ENCODE data around the gene CACFD1. TPM values are rescaled to one million over a fixed set of nuclear protein-coding genes. Genes with fewer than 3 reads are reported as not detected.

Gene CACFD1
- total and polyA plus RNA-seq, 3 donors from 2014 or later = 34.7 to 47.9 (median 43.3) TPM

DNA sequence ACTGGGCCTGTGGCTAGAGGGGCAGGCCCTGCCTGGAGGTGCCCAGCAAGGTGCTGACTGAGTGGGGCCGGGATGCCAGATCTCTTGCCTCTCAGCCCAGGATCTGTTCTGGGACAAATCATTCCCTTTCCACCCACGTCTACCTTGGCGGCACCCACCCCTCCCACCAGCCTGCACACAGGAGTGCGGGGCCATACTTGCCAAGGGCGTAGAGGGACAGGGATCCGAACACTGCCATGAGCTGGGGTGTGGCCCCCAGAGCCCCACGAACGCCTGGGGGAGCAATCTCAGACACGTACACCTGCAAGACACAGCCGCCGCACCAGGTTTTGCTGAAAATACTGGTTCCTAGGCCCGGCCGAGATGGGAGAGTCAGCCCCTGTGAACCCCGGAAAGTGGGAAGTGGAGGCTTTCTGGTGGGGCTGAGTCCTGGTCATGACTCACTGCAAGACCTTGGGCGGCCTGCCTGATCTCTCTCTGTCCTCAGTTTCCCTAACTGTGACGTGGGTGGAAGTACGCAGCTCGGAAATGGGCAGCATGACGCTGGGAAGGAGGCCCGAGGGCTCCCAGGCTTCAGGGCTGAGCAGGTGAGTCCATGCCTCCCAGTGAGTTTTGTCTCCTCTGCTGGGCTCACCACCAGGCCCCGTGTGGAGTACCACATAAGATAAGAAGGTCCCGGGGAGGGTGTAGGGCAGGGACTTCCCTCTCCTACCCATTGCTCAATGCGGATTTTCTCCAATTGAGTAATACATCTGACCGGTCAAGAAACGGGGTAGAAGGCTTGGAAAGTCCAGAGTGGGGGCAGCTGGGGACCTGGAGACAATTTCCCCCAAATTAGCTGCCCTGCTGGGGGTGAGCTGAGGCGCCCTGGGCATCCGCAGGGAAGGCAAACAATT lies 16.5 kb downstream of the CACFD1 start:
- Histone ChIP-seq H3K4me3 (no peak overlapping the region), H3K27me3 (no peaks in the 10 kb centered on the region), H3K9me3 (no peaks in the 10 kb centered on the region), H3K4me1 (peaks cover 8% of the 10 kb centered on the region), H3K36me3 (ENCODE audit: low read depth, missing control alignments) (no peaks in the 10 kb centered on the region), H3K27ac (no peak overlapping the region)
- DNase-seq = no peak
- intact Hi-C loops (cut with DNase I; ENCODE audit: low total_unique reads) = no loop called here
- 88 to 90% methylated on average over 27 of the region's 27 CpGs for WGBS, 2 donors
- TF ChIP-seq, protein P1, sequence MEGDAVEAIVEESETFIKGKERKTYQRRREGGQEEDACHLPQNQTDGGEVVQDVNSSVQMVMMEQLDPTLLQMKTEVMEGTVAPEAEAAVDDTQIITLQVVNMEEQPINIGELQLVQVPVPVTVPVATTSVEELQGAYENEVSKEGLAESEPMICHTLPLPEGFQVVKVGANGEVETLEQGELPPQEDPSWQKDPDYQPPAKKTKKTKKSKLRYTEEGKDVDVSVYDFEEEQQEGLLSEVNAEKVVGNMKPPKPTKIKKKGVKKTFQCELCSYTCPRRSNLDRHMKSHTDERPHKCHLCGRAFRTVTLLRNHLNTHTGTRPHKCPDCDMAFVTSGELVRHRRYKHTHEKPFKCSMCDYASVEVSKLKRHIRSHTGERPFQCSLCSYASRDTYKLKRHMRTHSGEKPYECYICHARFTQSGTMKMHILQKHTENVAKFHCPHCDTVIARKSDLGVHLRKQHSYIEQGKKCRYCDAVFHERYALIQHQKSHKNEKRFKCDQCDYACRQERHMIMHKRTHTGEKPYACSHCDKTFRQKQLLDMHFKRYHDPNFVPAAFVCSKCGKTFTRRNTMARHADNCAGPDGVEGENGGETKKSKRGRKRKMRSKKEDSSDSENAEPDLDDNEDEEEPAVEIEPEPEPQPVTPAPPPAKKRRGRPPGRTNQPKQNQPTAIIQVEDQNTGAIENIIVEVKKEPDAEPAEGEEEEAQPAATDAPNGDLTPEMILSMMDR (IDR thresholded peaks at IDR 0.05) = no peak
- no peak for TF ChIP-seq POLR2A (IDR thresholded peaks at IDR 0.05)

DNA sequence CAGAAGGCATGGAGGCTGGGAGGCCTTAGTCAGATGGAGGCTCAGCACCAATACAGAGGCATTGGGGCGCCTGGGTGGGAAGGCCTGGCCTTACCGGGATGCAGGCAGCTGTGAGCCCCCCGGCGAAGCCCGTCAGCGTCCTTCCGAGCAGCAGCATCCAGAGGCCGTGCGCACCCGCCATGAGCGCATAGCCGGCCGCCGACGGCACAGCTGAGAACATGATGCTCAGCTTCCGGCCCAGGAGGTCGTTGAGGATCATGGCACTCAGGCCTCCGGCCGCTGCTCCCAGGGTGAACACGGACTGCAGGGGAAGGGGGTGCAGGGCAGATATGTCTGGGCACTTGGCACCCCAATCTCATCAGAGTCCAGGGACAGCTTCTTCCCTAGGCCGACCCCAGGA lies 17.2 kb downstream of the CACFD1 start:
- no peaks in the 10 kb centered on the region for H3K9me3 ChIP-seq
- H3K4me1 ChIP-seq = peaks cover 8% of the 10 kb centered on the region
- H3K36me3 ChIP-seq (ENCODE audit: low read depth, missing control alignments) = no peaks in the 10 kb centered on the region
- 93 to 95% methylated on average over 8 to 18 of the region's 21 CpGs for WGBS, 2 donors
- no peaks in the 10 kb centered on the region for H3K27me3 ChIP-seq
- no peak overlapping the region for H3K4me3 ChIP-seq
- DNase-seq = no peak
- H3K27ac ChIP-seq = no peak overlapping the region
- intact Hi-C loops (cut with DNase I; ENCODE audit: low total_unique reads) = no loop called here
- TF ChIP-seq POLR2A (IDR thresholded peaks at IDR 0.05) = no peak
- TF ChIP-seq, protein P1 (IDR thresholded peaks at IDR 0.05) = no peak

DNA sequence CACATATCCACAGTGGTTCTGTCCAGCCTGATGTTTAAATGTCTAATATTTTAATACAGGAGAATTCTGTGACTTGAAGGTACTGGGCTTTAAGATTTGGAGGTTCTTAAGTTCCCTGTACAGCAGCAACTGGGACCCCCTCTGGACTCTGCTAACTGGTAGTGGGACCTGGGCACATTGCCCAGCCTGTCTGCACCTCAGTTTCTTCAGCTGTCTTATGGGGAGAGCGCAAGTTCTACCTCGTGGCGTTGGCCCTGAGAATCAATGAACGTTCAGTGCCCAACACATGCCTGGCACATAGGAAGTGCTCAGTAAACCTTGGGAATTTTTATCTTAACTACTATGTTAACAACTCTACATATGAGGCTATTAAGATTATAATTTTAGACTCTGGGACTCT lies 17.7 kb downstream of the CACFD1 start:
- TF ChIP-seq POLR2A (IDR thresholded peaks at IDR 0.05) = no peak
- TF ChIP-seq, protein P1 (IDR thresholded peaks at IDR 0.05) = no peak
- Histone ChIP-seq H3K27ac (no peak overlapping the region), H3K4me1 (peaks cover 8% of the 10 kb centered on the region), H3K36me3 (ENCODE audit: low read depth, missing control alignments) (no peaks in the 10 kb centered on the region), H3K27me3 (no peaks in the 10 kb centered on the region), H3K9me3 (no peaks in the 10 kb centered on the region), H3K4me3 (no peak overlapping the region)
- 86 to 91% methylated on average over 4 of the region's 4 CpGs for WGBS, 2 donors
- intact Hi-C loops (cut with DNase I; ENCODE audit: low total_unique reads) = no loop called here
- DNase-seq = no peak

DNA sequence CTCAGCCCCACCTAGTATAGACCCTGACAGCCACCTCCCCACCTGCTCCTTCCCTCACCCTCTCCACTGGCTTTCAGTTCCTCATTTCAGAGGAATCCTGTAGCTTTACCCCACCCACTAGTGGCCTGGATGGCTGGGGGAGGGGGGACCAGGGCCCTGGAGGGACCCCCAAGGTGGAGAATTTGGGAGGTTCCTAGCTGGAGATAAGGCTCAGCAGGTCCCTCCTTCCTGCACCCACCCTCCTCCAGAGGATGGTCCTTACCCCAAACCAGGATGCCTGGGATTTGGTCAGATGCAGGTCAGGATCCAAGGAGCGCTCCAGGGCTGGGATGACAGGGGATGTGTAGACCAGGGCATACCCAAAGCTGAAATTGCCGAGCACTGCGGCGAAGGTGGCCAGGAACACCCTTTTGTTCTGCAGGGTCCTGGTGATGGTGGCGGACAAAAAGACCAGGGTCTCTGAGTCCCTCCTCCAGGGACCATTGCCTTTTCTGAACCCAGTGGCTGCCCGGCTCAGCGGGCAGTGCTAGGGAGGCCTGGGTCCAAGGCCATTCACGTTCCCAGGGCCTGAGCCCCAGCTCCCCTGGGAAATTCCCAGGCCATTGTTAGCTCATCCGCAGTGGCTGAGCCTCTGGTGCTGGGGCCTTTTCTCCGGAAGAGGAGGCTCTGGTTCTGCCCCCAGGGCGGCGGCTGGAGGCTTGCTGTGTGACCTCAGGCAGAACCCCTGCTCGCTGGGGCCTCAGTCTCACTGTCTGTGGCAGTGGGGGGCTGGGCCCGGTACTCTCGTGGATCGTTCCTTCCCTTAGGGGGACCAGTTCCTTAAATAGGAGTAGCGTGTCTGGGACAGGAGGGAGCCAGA lies 18.4 kb downstream of the CACFD1 start:
- TF ChIP-seq, protein P1 (IDR thresholded peaks at IDR 0.05) = no peak
- no peak for TF ChIP-seq POLR2A (IDR thresholded peaks at IDR 0.05)
- Histone ChIP-seq H3K9me3 (no peaks in the 10 kb centered on the region), H3K27me3 (no peaks in the 10 kb centered on the region), H3K4me3 (peak overlapping the region; percentile 40 to 57), H3K27ac (peak overlapping the region in 1 of 2 donors; percentile 60), H3K36me3 (ENCODE audit: low read depth, missing control alignments) (no peaks in the 10 kb centered on the region), H3K4me1 (peaks cover 8% of the 10 kb centered on the region)
- intact Hi-C loops (cut with DNase I; ENCODE audit: low total_unique reads) = no loop called here
- 34 to 38% methylated on average over 4 to 17 of the region's 17 CpGs for WGBS, 2 donors
- no peak for DNase-seq

All from testis (tissue), 3 donors.